K562 (cell line): ENCODE results near the gene LAMA4. TPM values are rescaled to one million over a fixed set of nuclear protein-coding genes. Genes with fewer than 3 reads are reported as not detected.

Experiments
- ATAC-seq: fragments of 200-7000 bp; cut with Tn5 transposase; 3 replicates; pipeline ENCODE4 v1.9.1; 2020; ENCODE audit warnings: moderate library complexity
- BruUV-seq: library from RNA; stranded (reverse); fragments of 400-500 nt; replicated peaks from 2 replicates; lab custom pipeline; 2021; lab: Mats Ljungman, UMichigan
- CTCF ChIA-PET: fragments of 300-600 bp; formaldehyde crosslinking; extraction: SDS; loops from one replicate; lab custom pipeline; 2021; ENCODE audit warnings: low intra/inter-chr PET ratio; lab: Yijun Ruan, JAX
- POLR2A ChIA-PET: fragments of 300-600, 350-650 bp; sonication (Branson Sonifier 250); formaldehyde crosslinking; extraction: SDS; loops from one replicate; lab custom pipeline; 2021; ENCODE audit warnings: antibody characterized with exemption, inconsistent platforms; lab: Yijun Ruan, JAX
- DNase-seq, 4 experiments: peaks; one replicate each; pipeline versions ENCODE4 v3.0.0 to v3.0.0-alpha.2; 2011 to 2018; ENCODE audit warnings: low spot score in 3 of 4, mixed read lengths in 3 of 4; ENCODE audit errors: extremely low read depth in 1 of 4
- FAIRE-seq: peaks from 2 replicates; lab custom pipeline; 2011; peaks lifted over from hg19 to GRCh38; lab: Jason Lieb, UNC
- H2AFZ ChIP-seq: 2 replicates; pipeline ENCODE4 v1.6.0; 2011; ENCODE audit warnings: low read depth, low read length, control low read depth, inconsistent platforms
- H3K27ac ChIP-seq: fragments of 200-600 bp; 3 replicates; pipeline ENCODE4 v1.8.0; 2011; ENCODE audit warnings: low read depth, mild to moderate bottlenecking, control low read depth, inconsistent platforms, low read length, moderate library complexity, mixed read lengths; ENCODE audit errors: extremely low read depth
- H3K27me3 ChIP-seq, 2 experiments: fragments of 300-600 bp in 1 of 2; 2 replicates in 1 of 2; 3 replicates in 1 of 2; pipeline versions ENCODE4 v1.6.0 to v1.8.0; 2011; ENCODE audit warnings: inconsistent platforms in 2 of 2, low read length in 2 of 2, mild to moderate bottlenecking in 1 of 2, mixed read lengths in 1 of 2, moderate library complexity in 1 of 2; ENCODE audit not compliant: control insufficient read depth in 2 of 2, insufficient read depth in 2 of 2
- H3K36me3 ChIP-seq: fragments of 300-600 bp; 3 replicates; pipeline ENCODE4 v1.8.0; 2011; ENCODE audit warnings: mild to moderate bottlenecking, low read length, inconsistent platforms; ENCODE audit not compliant: control insufficient read depth, insufficient read depth
- H3K4me1 ChIP-seq, 2 experiments: fragments of 200-600 bp in 1 of 2; replicated peaks in 1 of 2; 2 replicates in 1 of 2; 3 replicates in 1 of 2; pipeline versions ENCODE4 v1.5.1 to v1.8.0; 2011; ENCODE audit warnings: inconsistent platforms in 2 of 2, low read length in 2 of 2, mild to moderate bottlenecking in 1 of 2, mixed read lengths in 1 of 2, moderate library complexity in 1 of 2; ENCODE audit not compliant: control insufficient read depth in 2 of 2, insufficient read depth in 2 of 2
- H3K4me2 ChIP-seq: 2 replicates; pipeline ENCODE4 v1.6.1; 2011; ENCODE audit warnings: low read length, control low read depth, inconsistent platforms, mixed read lengths; ENCODE audit not compliant: insufficient read depth
- H3K4me3 ChIP-seq: fragments of 200-600 bp; sonication (generic), shearing (Covaris generic); 2 replicates; pipeline ENCODE4 v1.5.1; 2016; ENCODE audit warnings: control low read depth, inconsistent platforms
- H3K79me2 ChIP-seq: fragments of 200-600 bp; 3 replicates; pipeline ENCODE4 v1.8.0; 2011; ENCODE audit warnings: low read length, inconsistent platforms; ENCODE audit not compliant: control insufficient read depth, insufficient read depth
- H3K9ac ChIP-seq, 2 experiments: 2 replicates each; pipeline versions ENCODE4 v1.6.0 to v1.6.1; 2011; ENCODE audit warnings: low read depth in 2 of 2, low read length in 2 of 2, control low read depth in 1 of 2, inconsistent platforms in 1 of 2, mild to moderate bottlenecking in 1 of 2, mixed read lengths in 1 of 2; ENCODE audit not compliant: insufficient read depth in 1 of 2
- H3K9me1 ChIP-seq: one replicate; pipeline ENCODE4 v1.6.0; 2011; ENCODE audit warnings: inconsistent platforms, mild to moderate bottlenecking, low read length, moderate library complexity; ENCODE audit not compliant: control insufficient read depth, insufficient read depth
- H3K9me3 ChIP-seq: replicated peaks from 2 replicates; pipeline ENCODE4 v1.5.1; 2011; ENCODE audit warnings: low read depth, low read length, inconsistent platforms; ENCODE audit not compliant: control insufficient read depth, insufficient read depth
- H4K20me1 ChIP-seq: replicated peaks from 2 replicates; pipeline ENCODE4 v1.6.1; 2011; ENCODE audit warnings: low read length, inconsistent platforms, mixed read lengths; ENCODE audit not compliant: control insufficient read depth, insufficient read depth
- ADNP ChIP-seq: fragments of 200-800 bp; sonication (Bioruptor generic); IDR thresholded peaks from 2 replicates; pipeline ENCODE4 v1.6.1; 2016; ENCODE audit warnings: missing genetic modification characterization, missing compliant biosample characterization
- BCL6 ChIP-seq: fragments of 250-450 bp; sonication (Bioruptor Pico); IDR thresholded peaks from 2 replicates; pipeline ENCODE4 v1.4.0; 2020
- CBX5 ChIP-seq: IDR thresholded peaks from 2 replicates; pipeline ENCODE4 v1.6.1; 2014; ENCODE audit warnings: low read depth, borderline replicate concordance
- CHD4 ChIP-seq: fragments of 200-600 bp; sonication (generic); IDR thresholded peaks from 3 replicates; pipeline ENCODE4 v1.6.1; 2012; ENCODE audit warnings: low read depth, mild to moderate bottlenecking, mixed read lengths, low read length, inconsistent platforms; ENCODE audit not compliant: insufficient read depth, insufficient replicate concordance, poor library complexity, severe bottlenecking
- E2F4 ChIP-seq: sonication (generic); formaldehyde crosslinking; IDR thresholded peaks from 2 replicates; pipeline ENCODE4 v1.8.0; 2022; ENCODE audit warnings: mild to moderate bottlenecking, low read depth, missing genetic modification reagents
- NR3C1 ChIP-seq: sonication (generic); formaldehyde crosslinking; IDR thresholded peaks from 2 replicates; pipeline ENCODE4 v1.8.1; 2022; ENCODE audit warnings: missing genetic modification reagents
- RAD51 ChIP-seq: fragments of 450-650 bp; IDR thresholded peaks from 2 replicates; pipeline ENCODE4 v1.7.1; 2016; ENCODE audit warnings: low read depth, mild to moderate bottlenecking, borderline replicate concordance
- SRSF3 ChIP-seq: fragments of 200-400 bp; formaldehyde crosslinking; IDR thresholded peaks from 2 replicates; pipeline ENCODE4 v1.6.1; 2016; ENCODE audit warnings: mild to moderate bottlenecking, low read length, moderate library complexity; ENCODE audit not compliant: insufficient read depth
- SRSF7 ChIP-seq: fragments of 200-400 bp; formaldehyde crosslinking; optimal IDR thresholded peaks from 2 replicates; pipeline ENCODE3; 2017; ENCODE audit warnings: mild to moderate bottlenecking, low read depth, low read length
- ZBTB5 ChIP-seq: fragments of 450-650 bp; IDR thresholded peaks from 2 replicates; pipeline ENCODE4 v1.6.1; 2017; ENCODE audit warnings: antibody characterized with exemption
- ZNF239 ChIP-seq: fragments of 250-450 bp; sonication (Bioruptor Pico); IDR thresholded peaks from 2 replicates; pipeline ENCODE4 v1.4.0; 2020; ENCODE audit warnings: mild to moderate bottlenecking
- ZNF445 ChIP-seq: fragments of 250-450 bp; sonication (Bioruptor Pico); IDR thresholded peaks from 2 replicates; pipeline ENCODE4 v1.4.0; 2020; ENCODE audit warnings: low read depth, mild to moderate bottlenecking, moderate library complexity
- WGBS: fragments of 100-300 bp; shearing (Covaris generic); methylation state at CpG from one replicate; pipeline ENCODE4 v1.1.6; 2016; ENCODE audit warnings: low coverage, mixed read lengths; ENCODE audit not compliant: insufficient coverage; ENCODE audit errors: missing lambda C conversion rate; 5-methylcytosine and 5-hydroxymethylcytosine counted together
- in situ Hi-C: fragments of 300-500 bp; cut with MboI; formaldehyde crosslinking; loops from 4 replicates; pipeline ENCODE4 v1.15.0; 2018; ENCODE audit warnings: inconsistent platforms, mixed read lengths
- intact Hi-C: fragments of 100-400 bp; cut with micrococcal nuclease; formaldehyde crosslinking; loops from 2 replicates; pipeline ENCODE4 v1.14.2; 2022
- polyA plus RNA-seq, 8 experiments: library from polyadenylated mRNA; depleted of rRNA in 4 of 8; stranded (reverse) in 5 of 8; unstranded in 3 of 8; fragments of >200 nt; fragmentation: Nextera tagmentation in 2 of 8; fragmentation: Illumina TruSeq in 1 of 8; extraction: Ambion mirVana in 2 of 8; extraction: Trizol in 1 of 8; gene quantifications; 2 replicates each; pipeline versions ENCODE4 v1.2.1 to v1.2.3, GENCODE V29; 2011 to 2014; ENCODE audit warnings: inconsistent platforms in 1 of 8, missing spikeins in 1 of 8
- total RNA-seq, 7 experiments: library from RNA; depleted of rRNA in 6 of 7; stranded (reverse); fragments of >200 nt in 6 of 7; fragmentation: Illumina TruSeq in 2 of 7; extraction: Trizol in 2 of 7; gene quantifications; 2 replicates each; pipeline versions ENCODE4 v1.2.1 to v1.2.3, GENCODE V29; 2011 to 2021; ENCODE audit warnings: low replicate concordance in 1 of 7

LAMA4 gene
- total and polyA plus RNA-seq, 9 of the 15 experiments (the other 6 are each of a cell fraction or from before 2014, with no cell fraction given): 0.05 to 2.9 (median 0.51) TPM

GRCh38 chr6:112302142-112302705 lies 47.9 kb upstream of the LAMA4 start:
- H3K27me3 ChIP-seq: no peaks in the 10 kb centered on the region
- in situ Hi-C loops: loop anchor here (25.0 kb wide), 1 partner anchor 590 kb away; no protein-coding TSS in a partner anchor
- no peaks in the 10 kb centered on the region for H3K9me3 ChIP-seq
- ChIA-PET CTCF (interaction anchor here (0.7 kb wide), 1 partner anchor 16 kb away, joined by 4 read pairs; no protein-coding TSS in a partner anchor), POLR2A (no interaction called here)
- H3K36me3 ChIP-seq: no peaks in the 10 kb centered on the region
- intact Hi-C loops: no loop called here
- H2AFZ ChIP-seq: no peak overlapping the region
- ATAC-seq: no peak
- DNase-seq: no peak
- no peak overlapping the region for H3K4me2 ChIP-seq
- TF ChIP-seq ZNF239 (CRISPR knock-in tag) (peak; percentile 95), CBX5 (no peak)
- H3K4me3 ChIP-seq: no peak overlapping the region
- no TSS peak for BruUV-seq
- H3K27ac ChIP-seq: no peak overlapping the region
- H3K79me2 ChIP-seq: no peaks in the 10 kb centered on the region
- 2% methylated on average over 3 of the region's 3 CpGs for WGBS
- no peaks in the 10 kb centered on the region for H3K4me1 ChIP-seq
- no peak for FAIRE-seq
- no peaks in the 10 kb centered on the region for H4K20me1 ChIP-seq
- no peaks in the 10 kb centered on the region for H3K9me1 ChIP-seq
- H3K9ac ChIP-seq: no peak overlapping the region

- Histone ChIP-seq H2AFZ (no peak overlapping the region), H3K79me2 (no peaks in the 10 kb centered on the region), H3K27ac (no peak overlapping the region), H3K4me2 (no peak overlapping the region), H3K36me3 (no peaks in the 10 kb centered on the region), H3K9me1 (no peaks in the 10 kb centered on the region), H3K4me3 (no peak overlapping the region), H3K27me3 (no peaks in the 10 kb centered on the region), H4K20me1 (no peaks in the 10 kb centered on the region), H3K9ac (no peak overlapping the region), H3K4me1 (no peaks in the 10 kb centered on the region), H3K9me3 (no peaks in the 10 kb centered on the region)
- in situ Hi-C loops: loop anchor here (25.0 kb wide), 1 partner anchor 589 kb away; no protein-coding TSS in a partner anchor
- FAIRE-seq (no peak), ATAC-seq (no peak), DNase-seq (no peak)
- no TSS peak for BruUV-seq
- TF ChIP-seq E2F4 (CRISPR knock-in tag): no peak
- TF ChIP-seq CHD4: no peak
- no peak for TF ChIP-seq ADNP (tag)
- TF ChIP-seq RAD51: no peak
- TF ChIP-seq SRSF3: no peak
- no peak for TF ChIP-seq NR3C1 (CRISPR knock-in tag)
- TF ChIP-seq ZBTB5: no peak
- no peak for TF ChIP-seq BCL6 (CRISPR knock-in tag)
- no peak for TF ChIP-seq ZNF445 (CRISPR knock-in tag)
- no peak for TF ChIP-seq SRSF7
- ChIA-PET CTCF (no interaction called here), POLR2A (no interaction called here)
- intact Hi-C loops: no loop called here
Measured at GRCh38 chr6:112300896-112301295, 46.5 kb upstream of the LAMA4 start.
